ENCODE measurements around the gene NKX2-1. TPM values are rescaled to one million over a fixed set of nuclear protein-coding genes. Genes with fewer than 3 reads are reported as not detected.

The NKX2-1 gene
- polyA plus RNA-seq, 5 donors: 116 to 157 (median 121) TPM

Other genes with a start within 250 kb of the NKX2-1 start
- 100 to 1,000 TPM; 119 to 194 (median 174) TPM for gene MBIP, start 199.6 kb downstream of the NKX2-1 start, polyA plus RNA-seq (ENCODE audit: insufficient read depth in 1 of 5, insufficient read length in 5 of 5, low replicate concordance in 1 of 5)
- gene NKX2-8, start 62.4 kb upstream of the NKX2-1 start, polyA plus RNA-seq (ENCODE audit: insufficient read depth in 1 of 5, insufficient read length in 5 of 5, low replicate concordance in 1 of 5): under 1 TPM in 2 of 5 donors, not detected in 3; 0.11 to 0.51 TPM
- under 1 TPM; 0.43 to 0.68 (median 0.56) TPM for gene PAX9, start 141.6 kb upstream of the NKX2-1 start, polyA plus RNA-seq (ENCODE audit: insufficient read depth in 1 of 5, insufficient read length in 5 of 5, low replicate concordance in 1 of 5)